ENCODE measurements around the gene PRM3.

GRCh38 chr16:11235703-11235991 lies 37.8 kb downstream of the PRM3 start:
- TF ChIP-seq CTCF (IDR thresholded peaks at IDR 0.05) (no peak), POLR2AphosphoS5 (IDR thresholded peaks at IDR 0.05) (no peak), POLR2A (IDR thresholded peaks at IDR 0.05) (no peak), EP300 (IDR thresholded peaks at IDR 0.05) (no peak)

Measured in suprapubic skin (tissue), 4 donors.